ENCODE results near the gene ATP6V0C.

ATP6V0C gene

GRCh38 chr16:2495041-2495440, 18.7 kb upstream of the ATP6V0C start:
- Histone ChIP-seq H3K9me3 (ENCODE audit: insufficient read depth, low read depth, low read length) (no peaks in the 10 kb centered on the region), H4K20me1 (ENCODE audit: insufficient read depth, low read length, poor library complexity, severe bottlenecking) (no peaks in the 10 kb centered on the region), H3K9me2 (replicated peaks; ENCODE audit: low read depth, low read length) (no peaks in the 10 kb centered on the region), H2AFZ (ENCODE audit: low read length) (no peak overlapping the region), H3K4me3 (ENCODE audit: low read length, poor library complexity, severe bottlenecking) (no peak overlapping the region), H3K4me2 (ENCODE audit: low read depth, low read length, poor library complexity, severe bottlenecking) (no peak overlapping the region), H3K4me1 (ENCODE audit: insufficient read depth, low read length, poor library complexity, severe bottlenecking) (no peaks in the 10 kb centered on the region), H3K9ac (ENCODE audit: low read depth, low read length, poor library complexity, severe bottlenecking) (no peak overlapping the region), H3K79me2 (ENCODE audit: insufficient read depth, low read length) (no peaks in the 10 kb centered on the region), H3K36me3 (ENCODE audit: insufficient read depth, low read length) (no peaks in the 10 kb centered on the region; the same call in 1 of the 2 replicates), H3K27me3 (ENCODE audit: insufficient read depth, low read length, poor library complexity, severe bottlenecking) (no peaks in the 10 kb centered on the region), H3F3A (ENCODE audit: low read depth) (no peaks in the 10 kb centered on the region)
- TF ChIP-seq EZH2phosphoT487 (IDR thresholded peaks at IDR 0.05; ENCODE audit: borderline replicate concordance), result no peak
- TF ChIP-seq, protein P1, sequence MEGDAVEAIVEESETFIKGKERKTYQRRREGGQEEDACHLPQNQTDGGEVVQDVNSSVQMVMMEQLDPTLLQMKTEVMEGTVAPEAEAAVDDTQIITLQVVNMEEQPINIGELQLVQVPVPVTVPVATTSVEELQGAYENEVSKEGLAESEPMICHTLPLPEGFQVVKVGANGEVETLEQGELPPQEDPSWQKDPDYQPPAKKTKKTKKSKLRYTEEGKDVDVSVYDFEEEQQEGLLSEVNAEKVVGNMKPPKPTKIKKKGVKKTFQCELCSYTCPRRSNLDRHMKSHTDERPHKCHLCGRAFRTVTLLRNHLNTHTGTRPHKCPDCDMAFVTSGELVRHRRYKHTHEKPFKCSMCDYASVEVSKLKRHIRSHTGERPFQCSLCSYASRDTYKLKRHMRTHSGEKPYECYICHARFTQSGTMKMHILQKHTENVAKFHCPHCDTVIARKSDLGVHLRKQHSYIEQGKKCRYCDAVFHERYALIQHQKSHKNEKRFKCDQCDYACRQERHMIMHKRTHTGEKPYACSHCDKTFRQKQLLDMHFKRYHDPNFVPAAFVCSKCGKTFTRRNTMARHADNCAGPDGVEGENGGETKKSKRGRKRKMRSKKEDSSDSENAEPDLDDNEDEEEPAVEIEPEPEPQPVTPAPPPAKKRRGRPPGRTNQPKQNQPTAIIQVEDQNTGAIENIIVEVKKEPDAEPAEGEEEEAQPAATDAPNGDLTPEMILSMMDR (conservative IDR thresholded peaks at IDR 0.05; ENCODE audit: low read length), result no peak

GRCh38 chr16:2496223-2497115, 17.3 kb upstream of the ATP6V0C start:
- Histone ChIP-seq H3K4me3 (ENCODE audit: low read length, poor library complexity, severe bottlenecking) (no peak overlapping the region), H3F3A (ENCODE audit: low read depth) (no peaks in the 10 kb centered on the region), H3K4me1 (ENCODE audit: insufficient read depth, low read length, poor library complexity, severe bottlenecking) (no peaks in the 10 kb centered on the region), H3K36me3 (ENCODE audit: insufficient read depth, low read length) (no peaks in the 10 kb centered on the region; the same call in 1 of the 2 replicates), H3K9me2 (replicated peaks; ENCODE audit: low read depth, low read length) (no peaks in the 10 kb centered on the region), H3K79me2 (ENCODE audit: insufficient read depth, low read length) (no peaks in the 10 kb centered on the region), H4K20me1 (ENCODE audit: insufficient read depth, low read length, poor library complexity, severe bottlenecking) (no peaks in the 10 kb centered on the region), H3K27me3 (ENCODE audit: insufficient read depth, low read length, poor library complexity, severe bottlenecking) (no peaks in the 10 kb centered on the region), H3K9ac (ENCODE audit: low read depth, low read length, poor library complexity, severe bottlenecking) (no peak overlapping the region), H3K9me3 (ENCODE audit: insufficient read depth, low read depth, low read length) (no peaks in the 10 kb centered on the region), H2AFZ (ENCODE audit: low read length) (no peak overlapping the region), H3K4me2 (ENCODE audit: low read depth, low read length, poor library complexity, severe bottlenecking) (no peak overlapping the region)
- TF ChIP-seq, protein P1 (conservative IDR thresholded peaks at IDR 0.05; ENCODE audit: low read length), result no peak
- no peak for TF ChIP-seq EZH2phosphoT487 (IDR thresholded peaks at IDR 0.05; ENCODE audit: borderline replicate concordance)

DNA sequence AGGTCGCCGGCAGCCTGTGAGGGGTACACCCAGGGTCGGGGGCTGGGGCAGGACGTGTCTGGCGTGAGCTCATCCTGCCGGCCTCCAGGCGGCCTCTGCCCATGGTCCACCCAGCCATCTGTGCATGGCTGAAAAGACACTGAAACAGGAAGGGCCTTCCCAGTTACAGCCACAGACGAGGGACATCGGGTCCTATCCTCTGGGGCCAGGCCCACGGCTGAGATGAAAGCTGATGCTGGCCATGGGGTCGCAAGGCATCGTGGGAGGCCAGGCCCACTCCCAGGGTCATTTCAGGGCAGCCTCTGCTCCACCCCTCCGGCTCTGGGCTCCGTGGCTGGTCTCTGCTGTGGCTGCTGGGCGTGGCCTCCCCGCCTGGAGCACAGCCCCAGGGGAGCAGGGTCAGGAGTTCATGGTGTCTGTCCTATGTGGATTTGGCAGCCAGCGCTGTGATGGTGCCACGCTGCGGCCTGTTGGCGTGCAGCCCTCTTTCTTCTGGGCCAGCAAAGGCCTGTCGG, 16.6 kb upstream of the ATP6V0C start:
- H3K4me3 ChIP-seq (ENCODE audit: low read length, poor library complexity, severe bottlenecking), result no peak overlapping the region
- H3K27me3 ChIP-seq (ENCODE audit: insufficient read depth, low read length, poor library complexity, severe bottlenecking), result no peaks in the 10 kb centered on the region
- no peaks in the 10 kb centered on the region for H3F3A ChIP-seq (ENCODE audit: low read depth)
- H3K79me2 ChIP-seq (ENCODE audit: insufficient read depth, low read length), result no peaks in the 10 kb centered on the region
- no peak overlapping the region for H3K9ac ChIP-seq (ENCODE audit: low read depth, low read length, poor library complexity, severe bottlenecking)
- no peaks in the 10 kb centered on the region for H4K20me1 ChIP-seq (ENCODE audit: insufficient read depth, low read length, poor library complexity, severe bottlenecking)
- H3K36me3 ChIP-seq (ENCODE audit: insufficient read depth, low read length), result no peaks in the 10 kb centered on the region; the same call in 1 of the 2 replicates
- no peak overlapping the region for H3K4me2 ChIP-seq (ENCODE audit: low read depth, low read length, poor library complexity, severe bottlenecking)
- H3K9me3 ChIP-seq (ENCODE audit: insufficient read depth, low read depth, low read length), result no peaks in the 10 kb centered on the region
- no peaks in the 10 kb centered on the region for H3K4me1 ChIP-seq (ENCODE audit: insufficient read depth, low read length, poor library complexity, severe bottlenecking)
- no peak overlapping the region for H2AFZ ChIP-seq (ENCODE audit: low read length)
- TF ChIP-seq EZH2phosphoT487 (IDR thresholded peaks at IDR 0.05; ENCODE audit: borderline replicate concordance), result no peak
- TF ChIP-seq, protein P1 (conservative IDR thresholded peaks at IDR 0.05; ENCODE audit: low read length), result no peak
- no peaks in the 10 kb centered on the region for H3K9me2 ChIP-seq (replicated peaks; ENCODE audit: low read depth, low read length)
